Measurements from ENCODE around the gene SAMD3.

- TF ChIP-seq CTCF (IDR thresholded peaks at IDR 0.05): no peak
- TF ChIP-seq POLR2A (IDR thresholded peaks at IDR 0.05): no peak
Observed at GRCh38 chr6:130107710-130108109, 115.0 kb downstream of the SAMD3 start.

Data from right lobe of liver (tissue), 4 donors.